Kidney (tissue), 14 donors: ENCODE data around the gene XPA. TPM values are rescaled to one million over a fixed set of nuclear protein-coding genes. Genes with fewer than 3 reads are reported as not detected.
A peak's percentile ranks its signal among the peaks of the same experiment; 100 is the strongest.

Source experiments
- DNase-seq, 5 donors: peaks; one replicate each; pipeline ENCODE4 v3.0.0-alpha.2; 2013 to 2020
- FAIRE-seq: peaks from 2 replicates; lab custom pipeline; 2012; peaks lifted over from hg19 to GRCh38; lab: Jason Lieb, UNC
- H3K27ac ChIP-seq, 2 donors: one replicate each; pipeline ENCODE4 v1.7.0; 2013; ENCODE audit warnings: low read depth in 2 of 2, low read length in 2 of 2, inconsistent platforms in 1 of 2
- H3K27me3 ChIP-seq: one replicate; pipeline ENCODE4 v1.7.1; 2013; ENCODE audit warnings: low read length, inconsistent platforms; ENCODE audit not compliant: control insufficient read depth, insufficient read depth
- H3K36me3 ChIP-seq, 3 donors: one replicate each; pipeline versions ENCODE4 v1.7.0 to v1.7.1; 2013; ENCODE audit warnings: low read length in 3 of 3, control low read depth in 1 of 3, inconsistent platforms in 1 of 3; ENCODE audit not compliant: insufficient read depth in 3 of 3, control insufficient read depth in 2 of 3
- H3K4me1 ChIP-seq, 3 donors: one replicate each; pipeline versions ENCODE4 v1.7.0 to v1.7.1; 2013; ENCODE audit warnings: low read length in 3 of 3, inconsistent platforms in 1 of 3, low read depth in 1 of 3; ENCODE audit not compliant: control insufficient read depth in 2 of 3, insufficient read depth in 2 of 3
- H3K4me3 ChIP-seq, 3 donors: one replicate each; pipeline versions ENCODE4 v1.7.0 to v1.8.1; 2013; ENCODE audit warnings: low read length in 3 of 3, control low read depth in 1 of 3, inconsistent platforms in 1 of 3
- H3K9ac ChIP-seq, 3 donors: one replicate each; pipeline versions ENCODE4 v1.7.0 to v1.7.1; 2013; ENCODE audit warnings: low read length in 3 of 3, control low read depth in 1 of 3, inconsistent platforms in 1 of 3
- H3K9me3 ChIP-seq, 3 donors: one replicate each; pipeline versions ENCODE4 v1.7.0 to v1.7.1; 2013; ENCODE audit warnings: low read length in 3 of 3, control low read depth in 1 of 3, inconsistent platforms in 1 of 3; ENCODE audit not compliant: control insufficient read depth in 2 of 3, insufficient read depth in 1 of 3
- CTCF ChIP-seq: IDR thresholded peaks from 3 replicates; pipeline ENCODE4 v1.5.1; 2012; ENCODE audit warnings: mild to moderate bottlenecking, moderate library complexity, borderline replicate concordance; ENCODE audit not compliant: insufficient read depth; ENCODE audit errors: extremely low read depth
- intact Hi-C: fragments of 100-400 bp; cut with DNase I; formaldehyde crosslinking; loops from one replicate; pipeline ENCODE4 v1.11.1; 2022
- polyA plus RNA-seq: library from polyadenylated mRNA; stranded (reverse); fragments of 350-450 nt; fragmentation: Illumina TruSeq; extraction: RNeasy Lipid Tissue Mini Kit (QIAGEN cat#74804); gene quantifications from one replicate; pipeline ENCODE4 v1.2.3, GENCODE V29; 2014; ENCODE audit warnings: low read depth, low replicate concordance; ENCODE audit not compliant: insufficient read depth
- total RNA-seq: library from RNA; stranded (reverse); fragmentation: NEBNext Ultra II Directional; extraction: Animal tissue kit (Norgen Biotek cat#: 25700); gene quantifications from one replicate; pipeline ENCODE4 v1.2.1, GENCODE V29; 2021
- donor health status: control.
- donor health status: control.
- donor health status: control.
- donor health status: control.
- donor health status: control.
- donor health status: DM: yes; HTN: yes; CAD: no.
- donor health status: Normal renal cell carcinoma (clear cell type).

Gene XPA
- total and polyA plus RNA-seq, 2 donors from 2014 or later = 17.7 to 26.3 TPM

GRCh38 chr9:97682242-97682641 lies 14.9 kb downstream of the XPA start:
- Histone ChIP-seq H3K4me3 (no peak overlapping the region), H3K27ac (no peak overlapping the region), H3K27me3 (no peaks in the 10 kb centered on the region), H3K36me3 (peaks cover 3 to 60% (median 14%) of the 10 kb centered on the region in 3 donors), H3K9ac (no peak overlapping the region), H3K4me1 (no peaks in the 10 kb centered on the region), H3K9me3 (no peaks in the 10 kb centered on the region)
- intact Hi-C loops = no loop called here
- FAIRE-seq = no peak
- no peak for TF ChIP-seq CTCF
- DNase-seq = peak in 1 of 5 donors; percentile 6

GRCh38 chr9:97675655-97676054 lies 21.5 kb downstream of the XPA start:
- Histone ChIP-seq H3K4me3 (no peak overlapping the region), H3K36me3 (peaks cover 7 to 65% (median 19%) of the 10 kb centered on the region in 3 donors), H3K27ac (no peak overlapping the region), H3K4me1 (no peaks in the 10 kb centered on the region), H3K27me3 (no peaks in the 10 kb centered on the region), H3K9me3 (no peaks in the 10 kb centered on the region), H3K9ac (no peak overlapping the region)
- TF ChIP-seq CTCF = no peak
- FAIRE-seq = no peak
- no peak for DNase-seq
- intact Hi-C loops = no loop called here

GRCh38 chr9:97673922-97674321 lies 23.2 kb downstream of the XPA start:
- Histone ChIP-seq H3K36me3 (peaks cover 7 to 67% (median 23%) of the 10 kb centered on the region in 3 donors), H3K4me1 (no peaks in the 10 kb centered on the region), H3K9me3 (no peaks in the 10 kb centered on the region), H3K27ac (no peak overlapping the region), H3K4me3 (no peak overlapping the region), H3K9ac (no peak overlapping the region), H3K27me3 (no peaks in the 10 kb centered on the region)
- FAIRE-seq (no peak), DNase-seq (no peak)
- no peak for TF ChIP-seq CTCF
- intact Hi-C loops = no loop called here

- no peak for TF ChIP-seq CTCF
- no peaks in the 10 kb centered on the region for H3K4me1 ChIP-seq
- DNase-seq (no peak), FAIRE-seq (no peak)
- H3K9ac ChIP-seq = no peak overlapping the region
- H3K9me3 ChIP-seq = no peaks in the 10 kb centered on the region
- no peak overlapping the region for H3K4me3 ChIP-seq
- H3K27me3 ChIP-seq = no peaks in the 10 kb centered on the region
- H3K36me3 ChIP-seq = peaks cover 10 to 73% (median 25%) of the 10 kb centered on the region in 3 donors
- intact Hi-C loops = no loop called here
- no peak overlapping the region for H3K27ac ChIP-seq
Measured at GRCh38 chr9:97672403-97672802, 24.7 kb downstream of the XPA start.
